Fibroblast of lung (primary cell): Measurements from ENCODE around the gene AACS. TPM values are rescaled to one million over a fixed set of nuclear protein-coding genes. Genes with fewer than 3 reads are reported as not detected.

Source experiments
- DNase-seq, 2 donors: peaks; one replicate each; pipeline versions ENCODE4 v3.0.0 to v3.0.0-alpha.2; 2010; ENCODE audit warnings: low read depth in 2 of 2
- H2AFZ ChIP-seq: 2 replicates; pipeline ENCODE4 v1.5.1; 2012; ENCODE audit warnings: low read length, control low read depth, inconsistent platforms
- H3K27ac ChIP-seq: 2 replicates; pipeline ENCODE4 v1.5.1; 2011; ENCODE audit warnings: low read length, control low read depth; ENCODE audit not compliant: insufficient read depth
- H3K27me3 ChIP-seq: 2 replicates; pipeline ENCODE4 v1.5.1; 2011; ENCODE audit warnings: mild to moderate bottlenecking, low read length; ENCODE audit not compliant: control insufficient read depth, insufficient read depth
- H3K36me3 ChIP-seq: 2 replicates; pipeline ENCODE4 v1.5.1; 2011; ENCODE audit warnings: low read length; ENCODE audit not compliant: control insufficient read depth, insufficient read depth
- H3K4me1 ChIP-seq: 2 replicates; pipeline ENCODE4 v1.5.1; 2011; ENCODE audit warnings: low read length; ENCODE audit not compliant: control insufficient read depth, insufficient read depth; ENCODE audit errors: extremely low read depth
- H3K4me2 ChIP-seq: 2 replicates; pipeline ENCODE4 v1.5.1; 2011; ENCODE audit warnings: low read length, control low read depth; ENCODE audit not compliant: insufficient read depth; ENCODE audit errors: extremely low read depth
- H3K4me3 ChIP-seq, 4 experiments: fragments of 200-600 bp in 1 of 4; sonication (generic) in 1 of 4; replicated peaks in 1 of 4; 2 replicates each; pipeline ENCODE4 v1.5.1; 2011 to 2016; ENCODE audit warnings: low read length in 4 of 4, low read depth in 3 of 4, mild to moderate bottlenecking in 3 of 4, control low read depth in 2 of 4, inconsistent platforms in 1 of 4, mixed read lengths in 1 of 4; ENCODE audit not compliant: insufficient read depth in 1 of 4; ENCODE audit errors: control extremely low read depth in 1 of 4
- H3K79me2 ChIP-seq: 2 replicates; pipeline ENCODE4 v1.5.1; 2012; ENCODE audit warnings: mild to moderate bottlenecking, low read length, inconsistent platforms; ENCODE audit not compliant: control insufficient read depth, insufficient read depth
- H3K9ac ChIP-seq: 2 replicates; pipeline ENCODE4 v1.5.1; 2011; ENCODE audit warnings: mild to moderate bottlenecking, low read length, control low read depth; ENCODE audit not compliant: insufficient read depth
- H3K9me3 ChIP-seq: 2 replicates; pipeline ENCODE4 v1.5.1; 2012; ENCODE audit warnings: low read depth, low read length; ENCODE audit not compliant: control insufficient read depth, insufficient read depth
- H4K20me1 ChIP-seq: 2 replicates; pipeline ENCODE4 v1.5.1; 2011; ENCODE audit warnings: low read length; ENCODE audit not compliant: control insufficient read depth, insufficient read depth; ENCODE audit errors: extremely low read depth
- EZH2 ChIP-seq: IDR thresholded peaks from 2 replicates; pipeline ENCODE4 v1.5.1; 2012; ENCODE audit warnings: low read length, control low read depth, mild to moderate bottlenecking; ENCODE audit errors: missing control alignments
- polyA plus RNA-seq, 2 donors: library from polyadenylated mRNA; depleted of rRNA in 1 of 2; stranded (reverse) in 1 of 2; unstranded in 1 of 2; fragments of >200 nt; gene quantifications; 2 replicates each; pipeline ENCODE4 v1.2.1, GENCODE V29; 2011 to 2012; ENCODE audit warnings: missing spikeins in 1 of 2
- total RNA-seq: library from RNA; depleted of rRNA; stranded (reverse); fragments of >200 nt; gene quantifications from 2 replicates; pipeline ENCODE4 v1.2.1, GENCODE V29; 2014
- TF ChIP-seq, protein P1 (sequence below), 2 donors: IDR thresholded peaks in 1 of 2; conservative IDR thresholded peaks in 1 of 2; 1 replicate in 1 of 2; 2 replicates in 1 of 2; pipeline ENCODE4 v1.5.1; 2011 to 2012; ENCODE audit warnings: low read length in 2 of 2, control low read depth in 1 of 2, inconsistent platforms in 1 of 2, low read depth in 1 of 2, mild to moderate bottlenecking in 1 of 2

The AACS gene
- total and polyA plus RNA-seq, 2 donors (not counting 1 experiment from before 2014, with no cell fraction given) = 24.7 to 31.5 TPM

DNA sequence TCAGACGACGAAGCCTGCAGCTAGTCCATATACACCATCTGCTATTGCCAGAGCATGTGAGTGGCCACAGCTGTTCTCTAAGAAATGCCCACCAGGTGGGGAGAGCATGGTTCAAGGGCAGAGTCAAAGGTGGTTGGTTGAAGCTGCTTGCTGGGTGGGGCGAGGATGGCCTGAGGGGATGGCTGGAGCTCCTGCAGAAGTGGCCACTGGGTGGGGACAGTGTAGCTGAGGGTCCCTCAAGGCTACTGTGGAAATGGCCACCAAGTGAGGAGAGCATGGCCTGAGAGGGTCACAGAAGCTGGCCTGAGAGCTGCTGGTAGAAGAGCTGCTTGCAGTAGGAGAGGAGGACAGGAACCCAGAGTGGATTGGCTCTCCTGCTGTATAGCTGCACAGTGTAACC, 102.4 kb downstream of the AACS start:
- Histone ChIP-seq H3K9ac (no peak overlapping the region), H3K4me2 (no peak overlapping the region), H3K9me3 (no peaks in the 10 kb centered on the region), H3K79me2 (no peaks in the 10 kb centered on the region), H2AFZ (no peak overlapping the region), H3K27me3 (no peaks in the 10 kb centered on the region), H3K4me1 (no peaks in the 10 kb centered on the region), H3K4me3 (no peak overlapping the region), H4K20me1 (no peaks in the 10 kb centered on the region), H3K27ac (no peak overlapping the region), H3K36me3 (no peaks in the 10 kb centered on the region)
- no peak for DNase-seq
- TF ChIP-seq EZH2 = no peak
- TF ChIP-seq, protein P1, sequence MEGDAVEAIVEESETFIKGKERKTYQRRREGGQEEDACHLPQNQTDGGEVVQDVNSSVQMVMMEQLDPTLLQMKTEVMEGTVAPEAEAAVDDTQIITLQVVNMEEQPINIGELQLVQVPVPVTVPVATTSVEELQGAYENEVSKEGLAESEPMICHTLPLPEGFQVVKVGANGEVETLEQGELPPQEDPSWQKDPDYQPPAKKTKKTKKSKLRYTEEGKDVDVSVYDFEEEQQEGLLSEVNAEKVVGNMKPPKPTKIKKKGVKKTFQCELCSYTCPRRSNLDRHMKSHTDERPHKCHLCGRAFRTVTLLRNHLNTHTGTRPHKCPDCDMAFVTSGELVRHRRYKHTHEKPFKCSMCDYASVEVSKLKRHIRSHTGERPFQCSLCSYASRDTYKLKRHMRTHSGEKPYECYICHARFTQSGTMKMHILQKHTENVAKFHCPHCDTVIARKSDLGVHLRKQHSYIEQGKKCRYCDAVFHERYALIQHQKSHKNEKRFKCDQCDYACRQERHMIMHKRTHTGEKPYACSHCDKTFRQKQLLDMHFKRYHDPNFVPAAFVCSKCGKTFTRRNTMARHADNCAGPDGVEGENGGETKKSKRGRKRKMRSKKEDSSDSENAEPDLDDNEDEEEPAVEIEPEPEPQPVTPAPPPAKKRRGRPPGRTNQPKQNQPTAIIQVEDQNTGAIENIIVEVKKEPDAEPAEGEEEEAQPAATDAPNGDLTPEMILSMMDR (conservative IDR thresholded peaks at IDR 0.05 in 1 of 2, IDR thresholded peaks at IDR 0.05 in 1 of 2; ENCODE audit: low read depth in 1 of 2, low read length in 2 of 2) = no peak

DNA sequence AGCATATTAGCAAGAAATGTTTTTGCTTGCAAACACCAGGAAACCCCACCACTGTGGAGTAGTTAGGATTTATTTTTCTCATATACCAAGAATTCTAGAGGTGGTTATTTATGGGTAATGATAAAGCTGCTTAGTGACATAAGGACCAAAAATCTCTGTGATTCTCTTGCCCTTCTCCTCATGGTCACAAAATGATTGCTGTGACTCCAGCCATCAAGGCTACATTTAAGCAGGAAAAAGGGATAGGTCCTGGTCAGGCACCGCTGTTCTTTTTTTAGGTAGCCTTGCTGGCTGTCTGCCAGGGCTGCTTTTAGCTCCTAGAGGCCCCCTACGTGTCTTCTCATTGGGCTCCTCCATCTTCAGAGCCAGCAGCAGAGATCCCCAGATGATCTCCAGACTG, 104.2 kb downstream of the AACS start:
- no peak overlapping the region for H3K4me2 ChIP-seq
- no peaks in the 10 kb centered on the region for H3K4me1 ChIP-seq
- no peak overlapping the region for H3K4me3 ChIP-seq
- no peaks in the 10 kb centered on the region for H4K20me1 ChIP-seq
- DNase-seq = no peak
- no peaks in the 10 kb centered on the region for H3K27me3 ChIP-seq
- no peaks in the 10 kb centered on the region for H3K36me3 ChIP-seq
- TF ChIP-seq, protein P1 (conservative IDR thresholded peaks at IDR 0.05 in 1 of 2, IDR thresholded peaks at IDR 0.05 in 1 of 2; ENCODE audit: low read depth in 1 of 2, low read length in 2 of 2) = no peak
- no peak for TF ChIP-seq EZH2
- H3K79me2 ChIP-seq = no peaks in the 10 kb centered on the region
- no peak overlapping the region for H3K27ac ChIP-seq
- H3K9ac ChIP-seq = no peak overlapping the region
- H3K9me3 ChIP-seq = no peaks in the 10 kb centered on the region
- no peak overlapping the region for H2AFZ ChIP-seq

DNA sequence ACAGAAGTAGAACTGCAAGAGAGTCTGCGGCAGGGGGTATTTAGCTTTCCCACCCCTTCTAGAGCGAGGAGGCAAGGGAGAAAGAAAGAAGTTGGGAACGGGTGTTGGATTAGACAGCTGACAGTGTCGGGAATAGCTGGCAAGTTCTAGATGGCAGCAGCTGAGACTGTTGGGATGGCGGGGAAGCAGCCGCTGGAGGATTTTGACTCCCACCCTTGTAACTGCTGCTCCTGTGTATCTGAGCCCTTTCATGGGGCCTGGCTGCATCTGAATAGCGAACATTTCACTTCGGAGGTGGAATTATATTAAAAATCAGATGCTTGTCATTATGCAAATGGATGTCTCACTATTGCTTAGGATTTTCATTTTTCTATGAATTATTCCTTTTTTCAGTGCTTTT, 104.6 kb downstream of the AACS start:
- no peak for TF ChIP-seq EZH2
- TF ChIP-seq, protein P1 (conservative IDR thresholded peaks at IDR 0.05 in 1 of 2, IDR thresholded peaks at IDR 0.05 in 1 of 2; ENCODE audit: low read depth in 1 of 2, low read length in 2 of 2) = no peak
- Histone ChIP-seq H3K4me3 (no peak overlapping the region), H3K79me2 (no peaks in the 10 kb centered on the region), H3K4me2 (no peak overlapping the region), H2AFZ (no peak overlapping the region), H3K4me1 (no peaks in the 10 kb centered on the region), H3K9me3 (no peaks in the 10 kb centered on the region), H3K27me3 (no peaks in the 10 kb centered on the region), H4K20me1 (no peaks in the 10 kb centered on the region), H3K36me3 (no peaks in the 10 kb centered on the region), H3K27ac (no peak overlapping the region), H3K9ac (no peak overlapping the region)
- no peak for DNase-seq
